ENCODE measurements around the gene RTP2. TPM values are rescaled to one million over a fixed set of nuclear protein-coding genes. Genes with fewer than 3 reads are reported as not detected.

The RTP2 gene
- total and polyA plus RNA-seq, 2 donors (not counting 1 experiment from before 2014, with no cell fraction given) = not detected

GRCh38 chr3:187665010-187665409 lies 37.3 kb downstream of the RTP2 start:
- CTCF ChIA-PET = interaction anchor here (1.0 to 4.6 kb wide), 4 partner anchors 14 to 348 kb away, joined by 3 to 40 read pairs (median 6); no protein-coding TSS in a partner anchor
- Histone ChIP-seq H3K27me3 (replicated peaks in 1 of 4; ENCODE audit: control extremely low read depth in 1 of 4, control insufficient read depth in 3 of 4, insufficient read depth in 4 of 4, low read length in 3 of 4) (peaks cover 0 to 11% (median 4%) of the 10 kb centered on the region in 4 experiments), H3K36me3 (replicated peaks in 1 of 2; ENCODE audit: control extremely low read depth in 1 of 2, control insufficient read depth in 1 of 2, extremely low read depth in 1 of 2, insufficient read depth in 2 of 2, low read length in 1 of 2) (no peaks in the 10 kb centered on the region), H3K27ac (ENCODE audit: low read length in 2 of 2) (no peak overlapping the region), H3K4me2 (replicated peaks; ENCODE audit: low read depth, low read length, poor library complexity, severe bottlenecking) (no peak overlapping the region), H3K79me2 (ENCODE audit: control insufficient read depth, insufficient read depth, low read length) (no peaks in the 10 kb centered on the region), H2AFZ (ENCODE audit: insufficient read depth, low read depth, low read length, poor library complexity, severe bottlenecking) (no peak overlapping the region), H3K4me3 (ENCODE audit: control extremely low read depth in 1 of 5, extremely low read depth in 1 of 5, insufficient read depth in 1 of 5, low read depth in 2 of 5, low read length in 4 of 5) (no peak overlapping the region), H3K4me1 (ENCODE audit: control insufficient read depth in 2 of 2, insufficient read depth in 2 of 2, low read length in 2 of 2) (peaks cover 8 to 13% of the 10 kb centered on the region in 2 donors), H3K9ac (ENCODE audit: low read length) (no peak overlapping the region), H4K20me1 (ENCODE audit: control insufficient read depth, insufficient read depth, low read length, poor library complexity, severe bottlenecking) (no peaks in the 10 kb centered on the region), H3K9me3 (ENCODE audit: control extremely low read depth in 1 of 3, control insufficient read depth in 2 of 3, insufficient read depth in 1 of 3, low read length in 2 of 3) (peaks cover 0 to 15% (median 10%) of the 10 kb centered on the region in 3 donors)
- DNase-seq (no peak), ATAC-seq (ENCODE audit: low read depth) (no peak)
- Mint-ChIP-seq H3K4me1 (peaks cover 15% of the 10 kb centered on the region), H3K4me3 (no peak overlapping the region), H3K27me3 (peaks cover 35% of the 10 kb centered on the region), H3K9me3 (ENCODE audit: insufficient read depth) (peaks cover 8% of the 10 kb centered on the region), H3K27ac (no peak overlapping the region)
- TF ChIP-seq EZH2 (IDR thresholded peaks at IDR 0.05; ENCODE audit: borderline replicate concordance, insufficient read depth, low read depth, low read length, poor library complexity, severe bottlenecking) (no peak), CTCF (IDR thresholded peaks at IDR 0.05) (no peak)
- intact Hi-C loops (cut with micrococcal nuclease) = no loop called here
- POLR2A ChIA-PET = no interaction called here

- 27% methylated on average over 3 of the region's 5 CpGs for WGBS (ENCODE audit: insufficient coverage)
- intact Hi-C loops (cut with micrococcal nuclease) = no loop called here
- H3K4me1 ChIP-seq (ENCODE audit: control insufficient read depth in 2 of 2, insufficient read depth in 2 of 2, low read length in 2 of 2) = peaks cover 8 to 13% of the 10 kb centered on the region in 2 donors
- no peak overlapping the region for H3K27ac ChIP-seq (ENCODE audit: low read length in 2 of 2)
- no peak overlapping the region for H3K9ac ChIP-seq (ENCODE audit: low read length)
- peak; percentile 23 for DNase-seq
- H2AFZ ChIP-seq (ENCODE audit: insufficient read depth, low read depth, low read length, poor library complexity, severe bottlenecking) = no peak overlapping the region
- H3K36me3 ChIP-seq (replicated peaks in 1 of 2; ENCODE audit: control extremely low read depth in 1 of 2, control insufficient read depth in 1 of 2, extremely low read depth in 1 of 2, insufficient read depth in 2 of 2, low read length in 1 of 2) = no peaks in the 10 kb centered on the region
- ATAC-seq (ENCODE audit: low read depth) = no peak
- H3K4me2 ChIP-seq (replicated peaks; ENCODE audit: low read depth, low read length, poor library complexity, severe bottlenecking) = peak overlapping the region; percentile 20
- Mint-ChIP-seq H3K27ac (no peak overlapping the region), H3K4me3 (peak overlapping the region; percentile 20), H3K27me3 (peaks cover 26% of the 10 kb centered on the region), H3K9me3 (ENCODE audit: insufficient read depth) (peaks cover 8% of the 10 kb centered on the region), H3K4me1 (peaks cover 15% of the 10 kb centered on the region)
- H3K27me3 ChIP-seq (replicated peaks in 1 of 4; ENCODE audit: control extremely low read depth in 1 of 4, control insufficient read depth in 3 of 4, insufficient read depth in 4 of 4, low read length in 3 of 4) = peaks cover 0 to 5% (median under 1%) of the 10 kb centered on the region in 4 experiments
- no peak overlapping the region for H3K4me3 ChIP-seq (ENCODE audit: control extremely low read depth in 1 of 5, extremely low read depth in 1 of 5, insufficient read depth in 1 of 5, low read depth in 2 of 5, low read length in 4 of 5)
- no peaks in the 10 kb centered on the region for H3K79me2 ChIP-seq (ENCODE audit: control insufficient read depth, insufficient read depth, low read length)
- CTCF ChIA-PET = interaction anchor here (1.1 to 4.6 kb wide), 2 partner anchors 11 to 17 kb away, joined by 3 to 40 read pairs; no protein-coding TSS in a partner anchor
- H3K9me3 ChIP-seq (ENCODE audit: control extremely low read depth in 1 of 3, control insufficient read depth in 2 of 3, insufficient read depth in 1 of 3, low read length in 2 of 3) = peaks cover 0 to 15% (median 5%) of the 10 kb centered on the region in 3 donors
- H4K20me1 ChIP-seq (ENCODE audit: control insufficient read depth, insufficient read depth, low read length, poor library complexity, severe bottlenecking) = no peaks in the 10 kb centered on the region
- POLR2A ChIA-PET = no interaction called here
- TF ChIP-seq EZH2 (IDR thresholded peaks at IDR 0.05; ENCODE audit: borderline replicate concordance, insufficient read depth, low read depth, low read length, poor library complexity, severe bottlenecking) (no peak), CTCF (IDR thresholded peaks at IDR 0.05) (no peak)
Measured at GRCh38 chr3:187662848-187663409, 39.4 kb downstream of the RTP2 start.

Measured in B cell (primary cell).